ENCODE data around the gene ZNF804A.

The ZNF804A gene

GRCh38 chr2:184936761-184937160, 338.4 kb downstream of the ZNF804A start:
- no peak for DNase-seq

- no peak for DNase-seq
Observed at GRCh38 chr2:184938221-184938985, 340.1 kb downstream of the ZNF804A start.

- no peak for DNase-seq
Observed at GRCh38 chr2:184945326-184945725, 347.0 kb downstream of the ZNF804A start.

- DNase-seq, result no peak
Observed at GRCh38 chr2:184945824-184946223, 347.5 kb downstream of the ZNF804A start.

GRCh38 chr2:184956856-184957255, 358.5 kb downstream of the ZNF804A start:
- no peak for DNase-seq

- no peak for DNase-seq
Observed at GRCh38 chr2:184971546-184972068, 373.3 kb downstream of the ZNF804A start.

Data from anterior cingulate cortex (tissue), 58 donors.